Smooth muscle cell (in vitro differentiated cells): ENCODE results near the gene SGMS1. TPM values are rescaled to one million over a fixed set of nuclear protein-coding genes. Genes with fewer than 3 reads are reported as not detected.

Experiments
- DNase-seq: peaks from one replicate; lab custom pipeline; 2025; ENCODE audit not compliant: unreplicated experiment; lab: John Stamatoyannopoulos, UW
- H2AFZ ChIP-seq: fragments of 200-600 bp; sonication (generic); 2 replicates; pipeline ENCODE4 v1.6.0; 2016; ENCODE audit warnings: antibody characterized with exemption, low read depth, mild to moderate bottlenecking
- H3F3A ChIP-seq: fragments of 200-600 bp; sonication (generic); 2 replicates; pipeline ENCODE4 v1.6.0; 2017; ENCODE audit warnings: antibody characterized with exemption, low read depth
- H3K27ac ChIP-seq: fragments of 200-600 bp; sonication (generic); 2 replicates; pipeline ENCODE4 v1.5.1; 2016; ENCODE audit warnings: low read depth, mild to moderate bottlenecking
- H3K27me3 ChIP-seq: fragments of 200-600 bp; sonication (generic); 2 replicates; pipeline ENCODE4 v1.6.1; 2016; ENCODE audit warnings: low read depth, mild to moderate bottlenecking
- H3K36me3 ChIP-seq: fragments of 200-600 bp; sonication (generic); 2 replicates; pipeline ENCODE4 v1.5.1; 2016; ENCODE audit warnings: low read depth
- H3K4me1 ChIP-seq: fragments of 200-600 bp; sonication (generic); 2 replicates; pipeline ENCODE4 v1.5.1; 2016; ENCODE audit warnings: low read depth
- H3K4me2 ChIP-seq: fragments of 200-600 bp; sonication (generic); 2 replicates; pipeline ENCODE4 v1.6.0; 2016; ENCODE audit warnings: mild to moderate bottlenecking
- H3K4me3 ChIP-seq: fragments of 200-600 bp; sonication (generic); 2 replicates; pipeline ENCODE4 v1.5.1; 2016; ENCODE audit warnings: mild to moderate bottlenecking
- H3K79me2 ChIP-seq: fragments of 200-600 bp; sonication (generic); 2 replicates; pipeline ENCODE4 v1.6.0; 2016; ENCODE audit warnings: low read depth, mild to moderate bottlenecking
- H3K9ac ChIP-seq: fragments of 200-600 bp; sonication (generic); 2 replicates; pipeline ENCODE4 v1.6.0; 2016; ENCODE audit warnings: low read depth
- H3K9me3 ChIP-seq: fragments of 200-600 bp; sonication (generic); replicated peaks from 2 replicates; pipeline ENCODE4 v1.5.1; 2016; ENCODE audit warnings: low read depth
- H4K20me1 ChIP-seq: fragments of 200-600 bp; sonication (generic); 2 replicates; pipeline ENCODE4 v1.6.0; 2016; ENCODE audit warnings: low read depth
- CTCF ChIP-seq: fragments of 200-600 bp; sonication (generic); IDR thresholded peaks from 2 replicates; pipeline ENCODE4 v1.5.1; 2017; ENCODE audit warnings: borderline replicate concordance, mild to moderate bottlenecking, antibody characterized with exemption; ENCODE audit not compliant: insufficient read depth, poor library complexity, severe bottlenecking
- WGBS: methylation state at CpG from one replicate; pipeline ENCODE4 v1.1.7; 2016; ENCODE audit warnings: low lambda C conversion rate; 5-methylcytosine and 5-hydroxymethylcytosine counted together
- polyA plus RNA-seq: library from polyadenylated mRNA; unstranded; fragments of >200 nt; fragmentation: Nextera tagmentation; extraction: Ambion mirVana; gene quantifications from 2 replicates; pipeline ENCODE4 v1.2.1, GENCODE V29; 2016
- total RNA-seq: library from RNA; depleted of rRNA; stranded (reverse); fragments of >200 nt; gene quantifications from 2 replicates; pipeline ENCODE4 v1.2.3, GENCODE V29; 2014

The SGMS1 gene
- total and polyA plus RNA-seq, 2 experiments from 2014 or later = 4.0 to 14.3 TPM

GRCh38 chr10:50381642-50382041 lies 242.1 kb downstream of the SGMS1 start:
- no peak overlapping the region for H3K4me2 ChIP-seq
- 84% methylated on average over 3 of the region's 3 CpGs for whole genome bisulfite sequencing
- H3K4me1 ChIP-seq = no peaks in the 10 kb centered on the region

GRCh38 chr10:50379616-50380015 lies 244.1 kb downstream of the SGMS1 start:
- no peaks in the 10 kb centered on the region for H3K36me3 ChIP-seq
- no peak overlapping the region for H2AFZ ChIP-seq
- H3K4me3 ChIP-seq = no peak overlapping the region
- H3K9me3 ChIP-seq = no peaks in the 10 kb centered on the region
- 88% methylated on average over 2 of the region's 2 CpGs for WGBS
- H3K9ac ChIP-seq = no peak overlapping the region
- no peak for DNase-seq
- no peak for TF ChIP-seq CTCF
- no peaks in the 10 kb centered on the region for H3K4me1 ChIP-seq
- no peaks in the 10 kb centered on the region for H3K79me2 ChIP-seq
- H4K20me1 ChIP-seq = peaks cover 4% of the 10 kb centered on the region
- H3K27ac ChIP-seq = no peak overlapping the region
- no peak overlapping the region for H3K4me2 ChIP-seq
- no peaks in the 10 kb centered on the region for H3F3A ChIP-seq
- H3K27me3 ChIP-seq = no peaks in the 10 kb centered on the region

More at GRCh38 chr10:50381642-50382041, 242.1 kb downstream of the SGMS1 start:
- no peak overlapping the region for H3K4me3 ChIP-seq
- no peak for DNase-seq
- H3K79me2 ChIP-seq = no peaks in the 10 kb centered on the region
- H3K27me3 ChIP-seq = no peaks in the 10 kb centered on the region
- H2AFZ ChIP-seq = no peak overlapping the region
- no peak overlapping the region for H3K27ac ChIP-seq
- H4K20me1 ChIP-seq = peaks cover 4% of the 10 kb centered on the region
- no peaks in the 10 kb centered on the region for H3F3A ChIP-seq
- TF ChIP-seq CTCF = no peak
- no peaks in the 10 kb centered on the region for H3K36me3 ChIP-seq
- H3K9ac ChIP-seq = no peak overlapping the region
- no peaks in the 10 kb centered on the region for H3K9me3 ChIP-seq

GRCh38 chr10:50375745-50376144 lies 248.0 kb downstream of the SGMS1 start:
- 100% methylated on average over 2 of the region's 2 CpGs for WGBS
- TF ChIP-seq CTCF = no peak

GRCh38 chr10:50375051-50375452 lies 248.7 kb downstream of the SGMS1 start:
- DNase-seq = no peak
- Histone ChIP-seq H4K20me1 (no peaks in the 10 kb centered on the region), H3K27ac (peak overlapping the region; percentile 14), H3K36me3 (no peaks in the 10 kb centered on the region), H3K4me1 (no peaks in the 10 kb centered on the region), H3K4me3 (no peak overlapping the region), H2AFZ (no peak overlapping the region), H3K4me2 (no peak overlapping the region), H3F3A (no peaks in the 10 kb centered on the region), H3K79me2 (peaks cover 3% of the 10 kb centered on the region), H3K9me3 (no peaks in the 10 kb centered on the region), H3K9ac (no peak overlapping the region), H3K27me3 (no peaks in the 10 kb centered on the region)
- TF ChIP-seq CTCF = no peak

More at GRCh38 chr10:50375745-50376144, 248.0 kb downstream of the SGMS1 start:
- Histone ChIP-seq H3K79me2 (peaks cover 3% of the 10 kb centered on the region), H3K4me3 (no peak overlapping the region), H3K9me3 (no peaks in the 10 kb centered on the region), H4K20me1 (no peaks in the 10 kb centered on the region), H3K4me2 (no peak overlapping the region), H3K27me3 (no peaks in the 10 kb centered on the region), H3F3A (no peaks in the 10 kb centered on the region), H3K27ac (peak overlapping the region; percentile 14), H3K9ac (no peak overlapping the region), H3K4me1 (no peaks in the 10 kb centered on the region), H3K36me3 (no peaks in the 10 kb centered on the region), H2AFZ (no peak overlapping the region)
- DNase-seq = no peak
